ENCODE results near the gene MORN1.

MORN1 gene

GRCh38 chr1:2403273-2403672 is 11.9 kb upstream of the MORN1 start:
- Mint-ChIP-seq H3K36me3 (ENCODE audit: low read depth) (peaks cover 95% of the 10 kb centered on the region), H3K27me3 (no peaks in the 10 kb centered on the region), H3K4me3 (no peak overlapping the region), H3K4me1 (ENCODE audit: low read depth) (peaks cover 13% of the 10 kb centered on the region), H3K9me3 (no peaks in the 10 kb centered on the region), H3K27ac (no peak overlapping the region)
- no peak for DNase-seq

- Mint-ChIP-seq H3K4me1 (ENCODE audit: low read depth) (peaks cover 13% of the 10 kb centered on the region), H3K4me3 (no peak overlapping the region), H3K9me3 (no peaks in the 10 kb centered on the region), H3K27me3 (no peaks in the 10 kb centered on the region), H3K36me3 (ENCODE audit: low read depth) (peaks cover 95% of the 10 kb centered on the region), H3K27ac (peak overlapping the region; percentile 23)
- DNase-seq: no peak
Observed at GRCh38 chr1:2402420-2402819, 11.1 kb upstream of the MORN1 start.

- no peak for DNase-seq
- H3K4me1 Mint-ChIP-seq (ENCODE audit: low read depth): peaks cover 20% of the 10 kb centered on the region
- H3K4me3 Mint-ChIP-seq: no peak overlapping the region
- H3K9me3 Mint-ChIP-seq: no peaks in the 10 kb centered on the region
- H3K27ac Mint-ChIP-seq: peak overlapping the region; percentile 76
- no peaks in the 10 kb centered on the region for H3K27me3 Mint-ChIP-seq
- peaks cover 94% of the 10 kb centered on the region for H3K36me3 Mint-ChIP-seq (ENCODE audit: low read depth)
Observed at GRCh38 chr1:2400950-2401649, 9.7 kb upstream of the MORN1 start.

GRCh38 chr1:2400576-2400909 is 9.2 kb upstream of the MORN1 start:
- Mint-ChIP-seq H3K4me1 (ENCODE audit: low read depth) (peaks cover 20% of the 10 kb centered on the region), H3K27me3 (no peaks in the 10 kb centered on the region), H3K36me3 (ENCODE audit: low read depth) (peaks cover 95% of the 10 kb centered on the region), H3K9me3 (no peaks in the 10 kb centered on the region), H3K27ac (peak overlapping the region; percentile 76), H3K4me3 (no peak overlapping the region)
- DNase-seq: no peak

- peaks cover 95% of the 10 kb centered on the region for H3K36me3 Mint-ChIP-seq (ENCODE audit: low read depth)
Observed at GRCh38 chr1:2399890-2400575, 8.7 kb upstream of the MORN1 start.

GRCh38 chr1:2398871-2399270 is 7.5 kb upstream of the MORN1 start:
- Mint-ChIP-seq H3K4me3 (no peak overlapping the region), H3K36me3 (ENCODE audit: low read depth) (peaks cover 95% of the 10 kb centered on the region), H3K27me3 (no peaks in the 10 kb centered on the region), H3K4me1 (ENCODE audit: low read depth) (peaks cover 34% of the 10 kb centered on the region), H3K27ac (peak overlapping the region; percentile 71), H3K9me3 (no peaks in the 10 kb centered on the region)
- no peak for DNase-seq

More at GRCh38 chr1:2399890-2400575, 8.7 kb upstream of the MORN1 start:
- Mint-ChIP-seq H3K4me3 (no peak overlapping the region), H3K9me3 (no peaks in the 10 kb centered on the region), H3K27ac (peak overlapping the region; percentile 76), H3K27me3 (no peaks in the 10 kb centered on the region), H3K4me1 (ENCODE audit: low read depth) (peaks cover 22% of the 10 kb centered on the region)
- DNase-seq: no peak

GRCh38 chr1:2397007-2397679 is 5.8 kb upstream of the MORN1 start:
- Mint-ChIP-seq H3K36me3 (ENCODE audit: low read depth) (peaks cover 95% of the 10 kb centered on the region), H3K27ac (peak overlapping the region; percentile 57), H3K4me3 (no peak overlapping the region), H3K27me3 (no peaks in the 10 kb centered on the region), H3K9me3 (no peaks in the 10 kb centered on the region), H3K4me1 (ENCODE audit: low read depth) (peaks cover 51% of the 10 kb centered on the region)
- DNase-seq: no peak

GRCh38 chr1:2396476-2396875 is 5.1 kb upstream of the MORN1 start:
- Mint-ChIP-seq H3K9me3 (no peaks in the 10 kb centered on the region), H3K27ac (peak overlapping the region; percentile 57), H3K4me3 (no peak overlapping the region), H3K36me3 (ENCODE audit: low read depth) (peaks cover 88% of the 10 kb centered on the region), H3K4me1 (ENCODE audit: low read depth) (peaks cover 51% of the 10 kb centered on the region), H3K27me3 (no peaks in the 10 kb centered on the region)
- DNase-seq: no peak

GRCh38 chr1:2396059-2396458 is 4.7 kb upstream of the MORN1 start:
- peaks cover 86% of the 10 kb centered on the region for H3K36me3 Mint-ChIP-seq (ENCODE audit: low read depth)

GRCh38 chr1:2395245-2395644 is 3.9 kb upstream of the MORN1 start:
- Mint-ChIP-seq H3K4me3 (no peak overlapping the region), H3K27me3 (no peaks in the 10 kb centered on the region), H3K36me3 (ENCODE audit: low read depth) (peaks cover 82% of the 10 kb centered on the region), H3K4me1 (ENCODE audit: low read depth) (peaks cover 48% of the 10 kb centered on the region), H3K9me3 (no peaks in the 10 kb centered on the region), H3K27ac (peak overlapping the region; percentile 85)
- no peak for DNase-seq

More at GRCh38 chr1:2396059-2396458, 4.7 kb upstream of the MORN1 start:
- no peak overlapping the region for H3K4me3 Mint-ChIP-seq
- H3K9me3 Mint-ChIP-seq: no peaks in the 10 kb centered on the region
- H3K27me3 Mint-ChIP-seq: no peaks in the 10 kb centered on the region
- DNase-seq: no peak
- H3K27ac Mint-ChIP-seq: peak overlapping the region; percentile 47
- peaks cover 51% of the 10 kb centered on the region for H3K4me1 Mint-ChIP-seq (ENCODE audit: low read depth)

- peaks cover 77% of the 10 kb centered on the region for H3K36me3 Mint-ChIP-seq (ENCODE audit: low read depth)
- H3K4me1 Mint-ChIP-seq (ENCODE audit: low read depth): peaks cover 50% of the 10 kb centered on the region
- H3K27me3 Mint-ChIP-seq: no peaks in the 10 kb centered on the region
- no peaks in the 10 kb centered on the region for H3K9me3 Mint-ChIP-seq
- no peak overlapping the region for H3K4me3 Mint-ChIP-seq
- no peak for DNase-seq
- H3K27ac Mint-ChIP-seq: peak overlapping the region; percentile 85
Observed at GRCh38 chr1:2394761-2395160, 3.4 kb upstream of the MORN1 start.

GRCh38 chr1:2394220-2394619 is 2.9 kb upstream of the MORN1 start:
- no peaks in the 10 kb centered on the region for H3K9me3 Mint-ChIP-seq
- peak overlapping the region; percentile 93 for H3K27ac Mint-ChIP-seq
- H3K27me3 Mint-ChIP-seq: no peaks in the 10 kb centered on the region
- peaks cover 72% of the 10 kb centered on the region for H3K36me3 Mint-ChIP-seq (ENCODE audit: low read depth)
- H3K4me1 Mint-ChIP-seq (ENCODE audit: low read depth): peaks cover 50% of the 10 kb centered on the region
- peak overlapping the region; percentile 89 for H3K4me3 Mint-ChIP-seq
- no peak for DNase-seq

- Mint-ChIP-seq H3K4me3 (peak overlapping the region; percentile 89), H3K36me3 (ENCODE audit: low read depth) (peaks cover 65% of the 10 kb centered on the region), H3K4me1 (ENCODE audit: low read depth) (peaks cover 46% of the 10 kb centered on the region), H3K9me3 (no peaks in the 10 kb centered on the region), H3K27ac (peak overlapping the region; percentile 93), H3K27me3 (no peaks in the 10 kb centered on the region)
- no peak for DNase-seq
Observed at GRCh38 chr1:2393471-2393877, 2.1 kb upstream of the MORN1 start.

- DNase-seq: no peak
- peak overlapping the region; percentile 89 for H3K4me3 Mint-ChIP-seq
- no peaks in the 10 kb centered on the region for H3K9me3 Mint-ChIP-seq
- no peaks in the 10 kb centered on the region for H3K27me3 Mint-ChIP-seq
- peak overlapping the region; percentile 93 for H3K27ac Mint-ChIP-seq
- H3K4me1 Mint-ChIP-seq (ENCODE audit: low read depth): peaks cover 46% of the 10 kb centered on the region
- peaks cover 66% of the 10 kb centered on the region for H3K36me3 Mint-ChIP-seq (ENCODE audit: low read depth)
Observed at GRCh38 chr1:2392686-2393085, 1.3 kb upstream of the MORN1 start.

Measured in activated T-cell treated with anti-CD3 and anti-CD28 coated beads, Interleukin-2, amount 50 U/mL, for 24 hours (primary cell).